CD8-positive, alpha-beta T cell (primary cell): ENCODE results near the gene POLE2. TPM values are rescaled to one million over a fixed set of nuclear protein-coding genes. Genes with fewer than 3 reads are reported as not detected.

Source experiments
- total RNA-seq, 46 experiments: library from RNA in 2 of 46; stranded (reverse) in 2 of 46; gene quantifications; one replicate each; pipeline ENCODE4 v1.2.3 and lab custom pipeline; 2021 to 2026

The POLE2 gene
- total RNA-seq, 2 experiments from 2014 or later: 0.33 to 0.79 TPM

Other genes with a start within 250 kb of the POLE2 start
- gene RPS29, start 101.8 kb downstream of the POLE2 start, total RNA-seq: 1,000 to 10,000 TPM; 3,843 to 3,876 TPM
- gene LRR1, start 89.3 kb downstream of the POLE2 start, total RNA-seq: 1 to 10 TPM; 6.2 to 7.3 TPM
- gene RPL36AL, start 67.6 kb downstream of the POLE2 start, total RNA-seq: 100 to 1,000 TPM; 302 to 318 TPM
- gene MGAT2, start 67.4 kb downstream of the POLE2 start, total RNA-seq: 10 to 100 TPM; 22.6 to 24.0 TPM
- gene DNAAF2, start 53.0 kb downstream of the POLE2 start, total RNA-seq: 10 to 100 TPM in 1 of 2 experiments, 1 to 10 TPM in 1; 9.3 to 11.7 TPM
- 10 to 100 TPM in 1 of 2 experiments, 1 to 10 TPM in 1; 8.5 to 11.0 TPM for gene KLHDC1, start 4.9 kb upstream of the POLE2 start, total RNA-seq
- gene KLHDC2, start 79.9 kb upstream of the POLE2 start, total RNA-seq: 100 to 1,000 TPM; 121 to 122 TPM
- 100 to 1,000 TPM; 101 to 106 TPM for gene NEMF, start 164.6 kb upstream of the POLE2 start, total RNA-seq
- gene ARF6, start 204.9 kb upstream of the POLE2 start, total RNA-seq: 10 to 100 TPM; 60.9 to 62.5 TPM